Fibroblast of lung (primary cell): ENCODE data around the gene ATP1A2. TPM values are rescaled to one million over a fixed set of nuclear protein-coding genes. Genes with fewer than 3 reads are reported as not detected.

ENCODE experiments used
- DNase-seq, 2 donors: peaks; one replicate each; pipeline versions ENCODE4 v3.0.0 to v3.0.0-alpha.2; 2010; ENCODE audit warnings: low read depth in 2 of 2
- H2AFZ ChIP-seq: 2 replicates; pipeline ENCODE4 v1.5.1; 2012; ENCODE audit warnings: low read length, control low read depth, inconsistent platforms
- H3K27ac ChIP-seq: 2 replicates; pipeline ENCODE4 v1.5.1; 2011; ENCODE audit warnings: low read length, control low read depth; ENCODE audit not compliant: insufficient read depth
- H3K27me3 ChIP-seq: 2 replicates; pipeline ENCODE4 v1.5.1; 2011; ENCODE audit warnings: mild to moderate bottlenecking, low read length; ENCODE audit not compliant: control insufficient read depth, insufficient read depth
- H3K36me3 ChIP-seq: 2 replicates; pipeline ENCODE4 v1.5.1; 2011; ENCODE audit warnings: low read length; ENCODE audit not compliant: control insufficient read depth, insufficient read depth
- H3K4me1 ChIP-seq: 2 replicates; pipeline ENCODE4 v1.5.1; 2011; ENCODE audit warnings: low read length; ENCODE audit not compliant: control insufficient read depth, insufficient read depth; ENCODE audit errors: extremely low read depth
- H3K4me2 ChIP-seq: 2 replicates; pipeline ENCODE4 v1.5.1; 2011; ENCODE audit warnings: low read length, control low read depth; ENCODE audit not compliant: insufficient read depth; ENCODE audit errors: extremely low read depth
- H3K4me3 ChIP-seq, 4 experiments: fragments of 200-600 bp in 1 of 4; sonication (generic) in 1 of 4; replicated peaks in 1 of 4; 2 replicates each; pipeline ENCODE4 v1.5.1; 2011 to 2016; ENCODE audit warnings: low read length in 4 of 4, low read depth in 3 of 4, mild to moderate bottlenecking in 3 of 4, control low read depth in 2 of 4, inconsistent platforms in 1 of 4, mixed read lengths in 1 of 4; ENCODE audit not compliant: insufficient read depth in 1 of 4; ENCODE audit errors: control extremely low read depth in 1 of 4
- H3K79me2 ChIP-seq: 2 replicates; pipeline ENCODE4 v1.5.1; 2012; ENCODE audit warnings: mild to moderate bottlenecking, low read length, inconsistent platforms; ENCODE audit not compliant: control insufficient read depth, insufficient read depth
- H3K9ac ChIP-seq: 2 replicates; pipeline ENCODE4 v1.5.1; 2011; ENCODE audit warnings: mild to moderate bottlenecking, low read length, control low read depth; ENCODE audit not compliant: insufficient read depth
- H3K9me3 ChIP-seq: 2 replicates; pipeline ENCODE4 v1.5.1; 2012; ENCODE audit warnings: low read depth, low read length; ENCODE audit not compliant: control insufficient read depth, insufficient read depth
- H4K20me1 ChIP-seq: 2 replicates; pipeline ENCODE4 v1.5.1; 2011; ENCODE audit warnings: low read length; ENCODE audit not compliant: control insufficient read depth, insufficient read depth; ENCODE audit errors: extremely low read depth
- CTCF ChIP-seq, 2 donors: IDR thresholded peaks in 1 of 2; conservative IDR thresholded peaks in 1 of 2; 1 replicate in 1 of 2; 2 replicates in 1 of 2; pipeline ENCODE4 v1.5.1; 2011 to 2012; ENCODE audit warnings: low read length in 2 of 2, control low read depth in 1 of 2, inconsistent platforms in 1 of 2, low read depth in 1 of 2, mild to moderate bottlenecking in 1 of 2
- EZH2 ChIP-seq: IDR thresholded peaks from 2 replicates; pipeline ENCODE4 v1.5.1; 2012; ENCODE audit warnings: low read length, control low read depth, mild to moderate bottlenecking; ENCODE audit errors: missing control alignments
- polyA plus RNA-seq, 2 donors: library from polyadenylated mRNA; depleted of rRNA in 1 of 2; stranded (reverse) in 1 of 2; unstranded in 1 of 2; fragments of >200 nt; gene quantifications; 2 replicates each; pipeline ENCODE4 v1.2.1, GENCODE V29; 2011 to 2012; ENCODE audit warnings: missing spikeins in 1 of 2
- total RNA-seq: library from RNA; depleted of rRNA; stranded (reverse); fragments of >200 nt; gene quantifications from 2 replicates; pipeline ENCODE4 v1.2.1, GENCODE V29; 2014

Gene ATP1A2
- total and polyA plus RNA-seq, 2 donors (not counting 1 experiment from before 2014, with no cell fraction given), result 0.44 to 1.8 TPM

DNA sequence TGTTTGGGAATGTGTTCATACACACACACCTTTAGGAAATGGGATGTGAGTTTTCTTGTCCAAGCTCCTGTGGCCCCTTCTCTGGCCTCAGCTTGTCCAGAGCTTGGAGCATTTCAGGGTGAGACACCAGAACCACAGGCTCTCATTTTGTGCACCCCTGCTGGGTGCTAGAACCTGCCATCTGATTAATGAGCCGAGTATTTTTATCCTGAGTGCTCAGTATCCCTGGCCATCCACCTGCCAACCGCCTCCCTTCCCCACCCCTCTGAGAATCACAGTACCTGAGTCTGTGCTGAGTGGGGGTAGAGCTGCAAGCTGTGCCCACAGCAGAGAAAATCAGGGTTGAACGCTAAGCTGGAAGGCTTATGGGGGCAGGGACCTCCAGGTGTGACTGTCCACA lies 76.2 kb downstream of the ATP1A2 start:
- TF ChIP-seq EZH2 (no peak), CTCF (conservative IDR thresholded peaks at IDR 0.05 in 1 of 2, IDR thresholded peaks at IDR 0.05 in 1 of 2; ENCODE audit: low read depth in 1 of 2, low read length in 2 of 2) (no peak)

GRCh38 chr1:160192234-160192633 lies 76.7 kb downstream of the ATP1A2 start:
- no peaks in the 10 kb centered on the region for H4K20me1 ChIP-seq
- H3K4me2 ChIP-seq, result no peak overlapping the region
- H3K4me1 ChIP-seq, result no peaks in the 10 kb centered on the region
- no peak for DNase-seq
- no peak overlapping the region for H3K4me3 ChIP-seq
- no peaks in the 10 kb centered on the region for H3K9me3 ChIP-seq
- H3K27ac ChIP-seq, result no peak overlapping the region
- TF ChIP-seq CTCF (conservative IDR thresholded peaks at IDR 0.05 in 1 of 2, IDR thresholded peaks at IDR 0.05 in 1 of 2; ENCODE audit: low read depth in 1 of 2, low read length in 2 of 2), result no peak
- no peak for TF ChIP-seq EZH2
- no peak overlapping the region for H3K9ac ChIP-seq
- no peaks in the 10 kb centered on the region for H3K79me2 ChIP-seq
- no peaks in the 10 kb centered on the region for H3K27me3 ChIP-seq
- no peak overlapping the region for H2AFZ ChIP-seq
- no peaks in the 10 kb centered on the region for H3K36me3 ChIP-seq

More for the DNA sequence above, 76.2 kb downstream of the ATP1A2 start:
- Histone ChIP-seq H3K4me3 (no peak overlapping the region), H3K27me3 (no peaks in the 10 kb centered on the region), H3K9me3 (no peaks in the 10 kb centered on the region), H2AFZ (no peak overlapping the region), H3K4me2 (no peak overlapping the region), H3K79me2 (no peaks in the 10 kb centered on the region), H4K20me1 (no peaks in the 10 kb centered on the region), H3K27ac (no peak overlapping the region), H3K4me1 (no peaks in the 10 kb centered on the region), H3K36me3 (no peaks in the 10 kb centered on the region), H3K9ac (no peak overlapping the region)
- no peak for DNase-seq

Other genes starting within 250 kb of the ATP1A2 start
- gene CFAP45, start 215.6 kb upstream of the ATP1A2 start, total RNA-seq, result 0.51 and 1.5 TPM in 2 replicates
- 1.1 and 1.2 TPM in 2 replicates for gene CFAP45, start 215.6 kb upstream of the ATP1A2 start, polyA plus RNA-seq
- gene TAGLN2, start 190.3 kb upstream of the ATP1A2 start, total RNA-seq, result 220 and 300 TPM in 2 replicates
- 718 and 768 TPM in 2 replicates for gene TAGLN2, start 190.3 kb upstream of the ATP1A2 start, polyA plus RNA-seq
- under 0.01 TPM in 2 replicates for gene IGSF9, start 170.1 kb upstream of the ATP1A2 start, total RNA-seq
- gene IGSF9, start 170.1 kb upstream of the ATP1A2 start, polyA plus RNA-seq, result not detected in 2 replicates
- gene SLAMF9, start 161.5 kb upstream of the ATP1A2 start, total RNA-seq, result not detected in 2 replicates
- not detected in 2 replicates for gene SLAMF9, start 161.5 kb upstream of the ATP1A2 start, polyA plus RNA-seq
- 4.1 and 4.5 TPM in 2 replicates for gene PIGM, start 83.8 kb upstream of the ATP1A2 start, total RNA-seq
- 6.4 and 6.7 TPM in 2 replicates for gene PIGM, start 83.8 kb upstream of the ATP1A2 start, polyA plus RNA-seq
- not detected in 2 replicates for gene KCNJ10, start 45.6 kb upstream of the ATP1A2 start, total RNA-seq
- gene KCNJ10, start 45.6 kb upstream of the ATP1A2 start, polyA plus RNA-seq, result not detected in 2 replicates
- gene KCNJ9, start 34.2 kb upstream of the ATP1A2 start, total RNA-seq, result under 0.01 TPM in 2 replicates
- gene KCNJ9, start 34.2 kb upstream of the ATP1A2 start, polyA plus RNA-seq, result not detected in 2 replicates
- gene IGSF8, start 17.1 kb upstream of the ATP1A2 start, total RNA-seq, result 24.4 and 27.7 TPM in 2 replicates
- gene IGSF8, start 17.1 kb upstream of the ATP1A2 start, polyA plus RNA-seq, result 6.2 and 6.5 TPM in 2 replicates
- 0.26 TPM in 1 of 2 replicates, not detected in the other for gene ATP1A4, start 35.8 kb downstream of the ATP1A2 start, total RNA-seq
- not detected in 2 replicates for gene ATP1A4, start 35.8 kb downstream of the ATP1A2 start, polyA plus RNA-seq
- 0.17 and 0.26 TPM in 2 replicates for gene CASQ1, start 74.8 kb downstream of the ATP1A2 start, total RNA-seq
- gene CASQ1, start 74.8 kb downstream of the ATP1A2 start, polyA plus RNA-seq, result 0.15 TPM in 1 of 2 replicates, not detected in the other
- 84.7 and 108 TPM in 2 replicates for gene PEA15, start 89.6 kb downstream of the ATP1A2 start, total RNA-seq
- 816 and 871 TPM in 2 replicates for gene PEA15, start 89.6 kb downstream of the ATP1A2 start, polyA plus RNA-seq
- gene DCAF8, start 146.8 kb downstream of the ATP1A2 start, total RNA-seq, result 66.3 and 89.8 TPM in 2 replicates
- gene DCAF8, start 146.8 kb downstream of the ATP1A2 start, polyA plus RNA-seq, result 72.6 and 75.4 TPM in 2 replicates
- gene PEX19, start 169.4 kb downstream of the ATP1A2 start, total RNA-seq, result 43.7 and 72.8 TPM in 2 replicates
- gene PEX19, start 169.4 kb downstream of the ATP1A2 start, polyA plus RNA-seq, result 77.4 and 78.4 TPM in 2 replicates
- gene COPA, start 227.5 kb downstream of the ATP1A2 start, total RNA-seq, result 284 and 316 TPM in 2 replicates
- 259 and 276 TPM in 2 replicates for gene COPA, start 227.5 kb downstream of the ATP1A2 start, polyA plus RNA-seq
- 61.9 and 97.1 TPM in 2 replicates for gene NCSTN, start 227.6 kb downstream of the ATP1A2 start, total RNA-seq
- gene NCSTN, start 227.6 kb downstream of the ATP1A2 start, polyA plus RNA-seq, result 188 and 207 TPM in 2 replicates